GM12878 (cell line): ENCODE data around the gene OTUD3. TPM values are rescaled to one million over a fixed set of nuclear protein-coding genes. Genes with fewer than 3 reads are reported as not detected.

ENCODE experiments used
- RFX5 ChIP-seq: IDR thresholded peaks from 2 replicates; pipeline ENCODE4 v1.6.1; 2011; ENCODE audit warnings: low read depth, low read length, improper control_type of control experiment
- SMARCA5 ChIP-seq: fragments of 450-650 bp; IDR thresholded peaks from 2 replicates; pipeline ENCODE4 v1.6.1; 2017; ENCODE audit warnings: mild to moderate bottlenecking
- TBL1XR1 ChIP-seq: IDR thresholded peaks from 2 replicates; pipeline ENCODE4 v1.6.1; 2012; ENCODE audit warnings: low read depth, low read length, improper control_type of control experiment
- polyA plus RNA-seq, 11 experiments: library from polyadenylated mRNA; depleted of rRNA in 4 of 11; unstranded in 6 of 11; stranded (reverse) in 5 of 11; fragments of >200 nt; fragmentation: Nextera tagmentation in 4 of 11; fragmentation: Illumina TruSeq in 1 of 11; extraction: Ambion mirVana in 4 of 11; extraction: Trizol in 1 of 11; gene quantifications; 1 replicate in 1 of 11; 2 replicates in 10 of 11; pipeline versions ENCODE4 v1.2.1 to v1.2.3, GENCODE V29; 2011 to 2016; ENCODE audit warnings: inconsistent platforms in 2 of 11, missing spikeins in 2 of 11, low read depth in 1 of 11
- total RNA-seq, 4 experiments: library from RNA; depleted of rRNA in 3 of 4; stranded (reverse); fragments of >200 nt in 3 of 4; fragmentation: Illumina TruSeq in 1 of 4; extraction: Trizol in 1 of 4; gene quantifications; 2 replicates each; pipeline versions ENCODE4 v1.2.1 to v1.2.3, GENCODE V29; 2013 to 2021
- TF ChIP-seq, protein P1 (sequence below): fragments of 450-650 bp; IDR thresholded peaks from 2 replicates; pipeline ENCODE4 v1.6.1; 2016; ENCODE audit warnings: mild to moderate bottlenecking, moderate library complexity, borderline replicate concordance
- TF ChIP-seq, protein P2 (sequence below): fragments of 450-650 bp; IDR thresholded peaks from 2 replicates; pipeline ENCODE4 v1.6.1; 2017; ENCODE audit warnings: mild to moderate bottlenecking, moderate library complexity
- TF ChIP-seq, protein P3 (sequence below): IDR thresholded peaks from 2 replicates; pipeline ENCODE4 v1.6.1; 2012; ENCODE audit warnings: low read depth, low read length, improper control_type of control experiment

OTUD3 gene
- total and polyA plus RNA-seq, 10 of the 15 experiments (the other 5 are each of a cell fraction or from before 2014, with no cell fraction given), result 0.77 to 8.9 (median 4.8) TPM

DNA sequence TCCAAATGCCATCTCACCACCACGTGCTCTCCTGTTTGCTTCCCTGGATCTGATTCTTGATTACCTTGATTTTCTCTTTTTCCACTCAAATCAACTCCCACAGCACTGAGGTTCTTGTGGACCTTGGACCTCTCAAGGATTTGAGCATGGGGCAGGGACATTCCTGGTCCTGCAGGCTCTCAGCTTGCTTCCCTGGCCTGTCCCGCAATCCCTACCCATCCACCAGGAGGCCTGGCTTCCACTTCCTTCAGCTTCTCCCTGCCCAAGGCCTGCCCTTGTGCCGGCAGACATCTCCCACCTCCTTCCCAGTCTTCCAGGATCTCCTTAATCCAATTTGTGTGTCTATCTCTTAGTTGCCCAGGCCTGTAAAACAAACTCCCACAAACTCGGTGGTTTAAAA, 75.6 kb downstream of the OTUD3 start (continued):
- TF ChIP-seq, protein P1, sequence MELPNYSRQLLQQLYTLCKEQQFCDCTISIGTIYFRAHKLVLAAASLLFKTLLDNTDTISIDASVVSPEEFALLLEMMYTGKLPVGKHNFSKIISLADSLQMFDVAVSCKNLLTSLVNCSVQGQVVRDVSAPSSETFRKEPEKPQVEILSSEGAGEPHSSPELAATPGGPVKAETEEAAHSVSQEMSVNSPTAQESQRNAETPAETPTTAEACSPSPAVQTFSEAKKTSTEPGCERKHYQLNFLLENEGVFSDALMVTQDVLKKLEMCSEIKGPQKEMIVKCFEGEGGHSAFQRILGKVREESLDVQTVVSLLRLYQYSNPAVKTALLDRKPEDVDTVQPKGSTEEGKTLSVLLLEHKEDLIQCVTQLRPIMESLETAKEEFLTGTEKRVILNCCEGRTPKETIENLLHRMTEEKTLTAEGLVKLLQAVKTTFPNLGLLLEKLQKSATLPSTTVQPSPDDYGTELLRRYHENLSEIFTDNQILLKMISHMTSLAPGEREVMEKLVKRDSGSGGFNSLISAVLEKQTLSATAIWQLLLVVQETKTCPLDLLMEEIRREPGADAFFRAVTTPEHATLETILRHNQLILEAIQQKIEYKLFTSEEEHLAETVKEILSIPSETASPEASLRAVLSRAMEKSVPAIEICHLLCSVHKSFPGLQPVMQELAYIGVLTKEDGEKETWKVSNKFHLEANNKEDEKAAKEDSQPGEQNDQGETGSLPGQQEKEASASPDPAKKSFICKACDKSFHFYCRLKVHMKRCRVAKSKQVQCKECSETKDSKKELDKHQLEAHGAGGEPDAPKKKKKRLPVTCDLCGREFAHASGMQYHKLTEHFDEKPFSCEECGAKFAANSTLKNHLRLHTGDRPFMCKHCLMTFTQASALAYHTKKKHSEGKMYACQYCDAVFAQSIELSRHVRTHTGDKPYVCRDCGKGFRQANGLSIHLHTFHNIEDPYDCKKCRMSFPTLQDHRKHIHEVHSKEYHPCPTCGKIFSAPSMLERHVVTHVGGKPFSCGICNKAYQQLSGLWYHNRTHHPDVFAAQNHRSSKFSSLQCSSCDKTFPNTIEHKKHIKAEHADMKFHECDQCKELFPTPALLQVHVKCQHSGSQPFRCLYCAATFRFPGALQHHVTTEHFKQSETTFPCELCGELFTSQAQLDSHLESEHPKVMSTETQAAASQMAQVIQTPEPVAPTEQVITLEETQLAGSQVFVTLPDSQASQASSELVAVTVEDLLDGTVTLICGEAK, result no peak
- no peak for TF ChIP-seq RFX5
- TF ChIP-seq TBL1XR1, result no peak
- TF ChIP-seq, protein P2, sequence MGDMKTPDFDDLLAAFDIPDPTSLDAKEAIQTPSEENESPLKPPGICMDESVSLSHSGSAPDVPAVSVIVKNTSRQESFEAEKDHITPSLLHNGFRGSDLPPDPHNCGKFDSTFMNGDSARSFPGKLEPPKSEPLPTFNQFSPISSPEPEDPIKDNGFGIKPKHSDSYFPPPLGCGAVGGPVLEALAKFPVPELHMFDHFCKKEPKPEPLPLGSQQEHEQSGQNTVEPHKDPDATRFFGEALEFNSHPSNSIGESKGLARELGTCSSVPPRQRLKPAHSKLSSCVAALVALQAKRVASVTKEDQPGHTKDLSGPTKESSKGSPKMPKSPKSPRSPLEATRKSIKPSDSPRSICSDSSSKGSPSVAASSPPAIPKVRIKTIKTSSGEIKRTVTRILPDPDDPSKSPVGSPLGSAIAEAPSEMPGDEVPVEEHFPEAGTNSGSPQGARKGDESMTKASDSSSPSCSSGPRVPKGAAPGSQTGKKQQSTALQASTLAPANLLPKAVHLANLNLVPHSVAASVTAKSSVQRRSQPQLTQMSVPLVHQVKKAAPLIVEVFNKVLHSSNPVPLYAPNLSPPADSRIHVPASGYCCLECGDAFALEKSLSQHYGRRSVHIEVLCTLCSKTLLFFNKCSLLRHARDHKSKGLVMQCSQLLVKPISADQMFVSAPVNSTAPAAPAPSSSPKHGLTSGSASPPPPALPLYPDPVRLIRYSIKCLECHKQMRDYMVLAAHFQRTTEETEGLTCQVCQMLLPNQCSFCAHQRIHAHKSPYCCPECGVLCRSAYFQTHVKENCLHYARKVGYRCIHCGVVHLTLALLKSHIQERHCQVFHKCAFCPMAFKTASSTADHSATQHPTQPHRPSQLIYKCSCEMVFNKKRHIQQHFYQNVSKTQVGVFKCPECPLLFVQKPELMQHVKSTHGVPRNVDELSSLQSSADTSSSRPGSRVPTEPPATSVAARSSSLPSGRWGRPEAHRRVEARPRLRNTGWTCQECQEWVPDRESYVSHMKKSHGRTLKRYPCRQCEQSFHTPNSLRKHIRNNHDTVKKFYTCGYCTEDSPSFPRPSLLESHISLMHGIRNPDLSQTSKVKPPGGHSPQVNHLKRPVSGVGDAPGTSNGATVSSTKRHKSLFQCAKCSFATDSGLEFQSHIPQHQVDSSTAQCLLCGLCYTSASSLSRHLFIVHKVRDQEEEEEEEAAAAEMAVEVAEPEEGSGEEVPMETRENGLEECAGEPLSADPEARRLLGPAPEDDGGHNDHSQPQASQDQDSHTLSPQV, result no peak
- TF ChIP-seq, protein P3, sequence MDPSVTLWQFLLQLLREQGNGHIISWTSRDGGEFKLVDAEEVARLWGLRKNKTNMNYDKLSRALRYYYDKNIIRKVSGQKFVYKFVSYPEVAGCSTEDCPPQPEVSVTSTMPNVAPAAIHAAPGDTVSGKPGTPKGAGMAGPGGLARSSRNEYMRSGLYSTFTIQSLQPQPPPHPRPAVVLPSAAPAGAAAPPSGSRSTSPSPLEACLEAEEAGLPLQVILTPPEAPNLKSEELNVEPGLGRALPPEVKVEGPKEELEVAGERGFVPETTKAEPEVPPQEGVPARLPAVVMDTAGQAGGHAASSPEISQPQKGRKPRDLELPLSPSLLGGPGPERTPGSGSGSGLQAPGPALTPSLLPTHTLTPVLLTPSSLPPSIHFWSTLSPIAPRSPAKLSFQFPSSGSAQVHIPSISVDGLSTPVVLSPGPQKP, result no peak
- TF ChIP-seq SMARCA5, result no peak
- TF ChIP-seq, all 136 proteins: peak for 0
